ENCODE results near the gene CDC42BPG.

The CDC42BPG gene, protein sequence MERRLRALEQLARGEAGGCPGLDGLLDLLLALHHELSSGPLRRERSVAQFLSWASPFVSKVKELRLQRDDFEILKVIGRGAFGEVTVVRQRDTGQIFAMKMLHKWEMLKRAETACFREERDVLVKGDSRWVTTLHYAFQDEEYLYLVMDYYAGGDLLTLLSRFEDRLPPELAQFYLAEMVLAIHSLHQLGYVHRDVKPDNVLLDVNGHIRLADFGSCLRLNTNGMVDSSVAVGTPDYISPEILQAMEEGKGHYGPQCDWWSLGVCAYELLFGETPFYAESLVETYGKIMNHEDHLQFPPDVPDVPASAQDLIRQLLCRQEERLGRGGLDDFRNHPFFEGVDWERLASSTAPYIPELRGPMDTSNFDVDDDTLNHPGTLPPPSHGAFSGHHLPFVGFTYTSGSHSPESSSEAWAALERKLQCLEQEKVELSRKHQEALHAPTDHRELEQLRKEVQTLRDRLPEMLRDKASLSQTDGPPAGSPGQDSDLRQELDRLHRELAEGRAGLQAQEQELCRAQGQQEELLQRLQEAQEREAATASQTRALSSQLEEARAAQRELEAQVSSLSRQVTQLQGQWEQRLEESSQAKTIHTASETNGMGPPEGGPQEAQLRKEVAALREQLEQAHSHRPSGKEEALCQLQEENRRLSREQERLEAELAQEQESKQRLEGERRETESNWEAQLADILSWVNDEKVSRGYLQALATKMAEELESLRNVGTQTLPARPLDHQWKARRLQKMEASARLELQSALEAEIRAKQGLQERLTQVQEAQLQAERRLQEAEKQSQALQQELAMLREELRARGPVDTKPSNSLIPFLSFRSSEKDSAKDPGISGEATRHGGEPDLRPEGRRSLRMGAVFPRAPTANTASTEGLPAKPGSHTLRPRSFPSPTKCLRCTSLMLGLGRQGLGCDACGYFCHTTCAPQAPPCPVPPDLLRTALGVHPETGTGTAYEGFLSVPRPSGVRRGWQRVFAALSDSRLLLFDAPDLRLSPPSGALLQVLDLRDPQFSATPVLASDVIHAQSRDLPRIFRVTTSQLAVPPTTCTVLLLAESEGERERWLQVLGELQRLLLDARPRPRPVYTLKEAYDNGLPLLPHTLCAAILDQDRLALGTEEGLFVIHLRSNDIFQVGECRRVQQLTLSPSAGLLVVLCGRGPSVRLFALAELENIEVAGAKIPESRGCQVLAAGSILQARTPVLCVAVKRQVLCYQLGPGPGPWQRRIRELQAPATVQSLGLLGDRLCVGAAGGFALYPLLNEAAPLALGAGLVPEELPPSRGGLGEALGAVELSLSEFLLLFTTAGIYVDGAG (N-terminal part only)

DNA sequence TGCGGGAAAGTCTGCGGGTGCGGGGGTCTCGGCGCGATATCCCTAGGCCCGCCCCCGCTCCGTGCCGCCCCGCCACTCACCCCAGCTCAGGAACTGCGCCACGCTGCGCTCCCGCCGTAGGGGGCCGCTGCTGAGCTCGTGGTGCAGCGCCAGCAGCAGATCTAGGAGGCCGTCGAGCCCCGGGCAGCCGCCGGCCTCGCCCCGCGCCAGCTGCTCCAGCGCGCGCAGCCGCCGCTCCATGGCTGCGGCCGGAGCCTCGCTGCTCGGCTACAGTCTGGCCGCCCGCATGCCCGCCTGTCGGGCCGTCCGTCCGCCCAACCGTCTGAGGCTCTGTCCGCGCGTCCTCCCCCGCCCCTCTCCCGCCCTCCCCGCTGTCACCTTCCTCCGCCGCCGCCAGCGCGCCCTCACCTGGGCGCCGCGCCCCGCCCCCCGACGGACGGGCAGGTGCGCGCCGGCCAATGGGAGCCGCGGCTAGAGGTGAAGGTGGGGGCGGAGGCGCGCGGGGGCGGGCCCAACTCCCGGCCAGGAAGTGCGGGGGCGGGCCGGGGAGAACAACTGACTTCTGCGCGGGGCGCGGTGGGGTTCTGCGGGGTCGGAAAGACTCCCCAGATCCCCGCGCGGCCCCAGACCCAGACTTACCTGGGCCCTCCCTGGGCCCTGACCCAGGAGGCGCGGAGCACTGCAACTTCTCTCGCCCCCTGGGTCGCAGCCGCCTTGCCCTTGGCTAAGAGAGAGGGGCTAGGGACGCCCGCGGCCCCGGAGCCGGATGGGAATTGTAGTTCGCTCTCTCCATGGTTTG, at the start of gene CDC42BPG:
Gene CDC42BPG, minus strand, starts transcription at position 324 of the 799 bp plus-strand sequence. Its CDS starts 84 bp downstream, at position 240.
- DNase-seq (ENCODE audit: low read depth in 2 of 2, low spot score in 1 of 2) = no peak

- no peak for DNase-seq (ENCODE audit: low read depth in 2 of 2, low spot score in 1 of 2)
Measured at GRCh38 chr11:64893194-64894069, 49.0 kb upstream of the CDC42BPG start.

- no peak for DNase-seq (ENCODE audit: low read depth in 2 of 2, low spot score in 1 of 2)
Measured at GRCh38 chr11:64892838-64893193, 48.4 kb upstream of the CDC42BPG start.

GRCh38 chr11:64892411-64892831, 48.0 kb upstream of the CDC42BPG start:
- DNase-seq (ENCODE audit: low read depth in 2 of 2, low spot score in 1 of 2) = no peak

GRCh38 chr11:64891880-64892279, 47.4 kb upstream of the CDC42BPG start:
- no peak for DNase-seq (ENCODE audit: low read depth in 2 of 2, low spot score in 1 of 2)

GRCh38 chr11:64891215-64891848, 46.9 kb upstream of the CDC42BPG start:
- no peak for DNase-seq (ENCODE audit: low read depth in 2 of 2, low spot score in 1 of 2)

DNA sequence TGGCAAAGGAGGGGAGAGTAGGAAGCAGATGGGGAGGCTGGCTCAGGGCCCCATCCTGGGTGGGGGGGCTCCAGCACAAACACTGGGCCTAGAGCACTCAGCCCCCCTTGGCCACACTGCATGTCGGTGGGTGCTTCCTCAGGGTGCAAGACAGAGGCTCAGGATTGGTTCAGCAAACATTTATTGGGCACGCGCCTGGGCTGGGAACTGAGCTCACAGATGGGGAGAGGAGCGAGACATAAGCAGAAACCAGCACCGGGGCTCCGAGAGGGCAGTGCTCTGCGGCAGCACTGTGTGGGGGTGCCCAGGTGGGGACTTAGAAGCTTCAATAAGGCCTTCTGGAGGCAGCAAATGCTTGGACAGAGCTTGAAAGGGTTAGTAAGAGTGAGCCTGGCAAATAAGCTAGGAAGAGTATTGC, 46.1 kb upstream of the CDC42BPG start:
- DNase-seq (ENCODE audit: low read depth in 2 of 2, low spot score in 1 of 2) = no peak

GRCh38 chr11:64888729-64889511, 44.5 kb upstream of the CDC42BPG start:
- DNase-seq (ENCODE audit: low read depth in 2 of 2, low spot score in 1 of 2) = no peak

DNA sequence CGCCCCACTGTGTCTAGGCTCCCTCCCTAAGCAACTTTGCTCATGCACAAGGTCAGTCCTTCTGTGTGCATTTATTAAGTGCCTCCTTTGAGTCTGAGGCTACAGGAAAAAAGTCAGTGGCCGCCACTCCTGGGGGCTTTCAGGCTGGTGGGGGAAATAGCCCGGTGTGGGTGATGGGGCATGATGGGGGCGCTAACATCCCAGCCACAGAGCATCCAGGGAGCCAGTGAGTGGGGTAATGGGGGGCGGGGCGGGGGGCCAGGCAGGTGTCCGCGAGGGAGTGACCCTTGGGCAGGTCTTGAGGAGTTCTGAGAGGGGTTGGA, 43.9 kb upstream of the CDC42BPG start:
- no peak for DNase-seq (ENCODE audit: low read depth in 2 of 2, low spot score in 1 of 2)

GRCh38 chr11:64887757-64888405, 43.4 kb upstream of the CDC42BPG start:
- DNase-seq (ENCODE audit: low read depth in 2 of 2, low spot score in 1 of 2) = peak; percentile 62 to 74

- DNase-seq (ENCODE audit: low read depth in 2 of 2, low spot score in 1 of 2) = no peak
Measured at GRCh38 chr11:64887234-64887756, 42.8 kb upstream of the CDC42BPG start.

DNA sequence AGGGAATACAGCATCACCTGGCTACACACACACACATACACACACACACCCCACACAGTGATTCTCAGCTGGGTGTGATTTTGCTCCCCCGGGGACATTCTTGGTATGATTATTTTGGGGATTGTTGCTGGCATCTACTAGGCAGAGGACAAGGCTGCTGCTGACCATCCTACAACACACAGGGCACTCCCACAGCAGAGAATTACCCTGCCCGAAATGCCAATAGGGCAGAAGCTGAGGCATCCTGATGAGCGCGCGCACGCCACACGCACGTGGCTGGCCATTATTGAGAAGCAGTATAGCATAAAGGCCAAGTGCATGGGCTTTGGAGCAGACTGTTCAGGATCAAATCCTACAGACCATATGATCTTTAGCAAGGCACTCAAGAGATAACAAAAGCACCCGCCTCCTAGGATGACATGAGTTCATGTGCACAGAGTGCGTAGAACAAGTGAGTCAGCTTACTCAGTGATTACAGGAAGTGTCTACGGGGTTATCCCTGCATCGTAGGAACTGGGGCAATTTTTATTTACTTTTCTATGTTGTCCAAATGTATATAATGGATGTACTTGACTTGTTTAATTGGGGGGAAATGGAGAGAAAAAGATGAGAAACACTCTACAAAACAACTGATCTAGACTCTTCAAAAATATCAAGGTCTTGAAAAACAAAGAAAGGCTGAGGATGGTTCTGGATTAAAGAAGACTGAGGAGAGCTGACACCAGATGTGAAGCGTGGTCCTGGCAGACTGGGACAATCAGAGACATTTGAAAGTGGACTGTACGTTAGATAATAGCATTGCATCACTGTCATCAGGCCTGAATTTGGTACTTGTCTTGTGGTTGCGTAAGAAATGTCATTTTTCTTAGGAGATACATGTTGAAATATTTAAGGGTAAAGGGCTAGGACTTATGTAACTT, 41.2 kb upstream of the CDC42BPG start:
- DNase-seq (ENCODE audit: low read depth in 2 of 2, low spot score in 1 of 2) = no peak

DNA sequence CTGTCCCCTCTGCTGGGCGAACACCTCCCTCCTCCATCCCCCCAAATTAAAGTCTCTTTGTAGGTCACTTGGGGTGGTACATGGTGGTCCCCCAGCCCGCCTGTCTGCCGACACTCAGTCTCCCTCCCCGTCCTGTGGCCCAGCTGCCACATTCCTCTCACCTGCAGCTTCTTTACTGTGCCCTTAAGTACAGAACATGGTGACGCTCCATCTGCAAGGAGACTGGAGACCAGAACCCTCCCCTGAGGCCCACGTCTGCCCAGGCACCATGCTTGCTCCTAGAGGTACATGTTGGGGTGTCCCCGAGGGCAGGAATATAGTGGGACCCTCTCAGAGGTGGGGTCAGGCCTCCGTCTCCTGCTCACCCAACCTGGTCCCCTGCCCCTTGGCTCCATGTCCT, 39.6 kb upstream of the CDC42BPG start:
- no peak for DNase-seq (ENCODE audit: low read depth in 2 of 2, low spot score in 1 of 2)

- DNase-seq (ENCODE audit: low read depth in 2 of 2, low spot score in 1 of 2) = no peak
Measured at GRCh38 chr11:64883575-64883974, 39.1 kb upstream of the CDC42BPG start.

DNA sequence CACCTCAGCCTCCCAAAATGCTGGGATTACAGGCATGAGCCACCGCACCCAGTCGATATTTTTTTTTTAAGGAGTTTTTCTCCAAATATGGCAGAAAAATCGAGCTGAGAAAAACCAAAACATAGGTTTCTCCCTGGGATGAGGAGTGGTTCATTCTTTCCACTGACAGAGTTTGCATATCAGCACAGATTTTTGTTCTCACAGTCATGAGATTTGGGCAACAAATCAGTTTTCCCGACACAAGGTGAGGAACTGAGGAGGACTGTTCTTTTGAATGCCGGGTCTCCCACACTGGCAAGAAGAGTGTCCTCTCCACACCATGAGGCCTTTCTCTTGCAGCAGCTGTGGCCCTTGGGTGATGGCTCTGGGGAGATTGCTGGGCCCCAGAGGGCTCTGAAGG, 37.8 kb upstream of the CDC42BPG start:
- DNase-seq (ENCODE audit: low read depth in 2 of 2, low spot score in 1 of 2) = no peak

DNA sequence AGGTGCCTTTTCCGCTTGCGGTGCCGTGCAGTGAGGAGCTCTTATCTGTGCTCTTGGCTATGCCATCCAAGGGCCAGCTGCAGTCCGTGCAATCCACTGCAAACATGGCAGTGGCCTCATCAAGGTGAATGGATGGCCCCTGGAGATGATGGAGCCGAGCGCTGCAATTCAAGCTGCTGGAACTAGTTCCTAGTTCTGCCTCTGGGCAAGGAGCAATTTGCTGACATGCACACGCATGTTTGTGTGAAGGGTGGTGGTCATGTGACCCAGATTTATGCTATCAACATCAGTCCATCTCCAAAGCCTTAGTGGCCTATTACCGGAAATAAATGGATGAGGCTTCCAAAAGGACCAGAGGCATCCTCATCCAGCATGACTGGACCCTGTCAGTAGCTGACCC, 37.0 kb upstream of the CDC42BPG start:
- no peak for DNase-seq (ENCODE audit: low read depth in 2 of 2, low spot score in 1 of 2)

All from stimulated activated CD8-positive, alpha-beta memory T cell treated with anti-CD3 and anti-CD28 coated beads, Interleukin-4, amount 100 ng/mL, for 4 hours (primary cell).